AG08396 (cell line): Measurements from ENCODE around the gene LDLRAD1.
"Not testable (repeated sequence)": the region's sequence is repeated elsewhere in the genome, so short reads cannot be mapped to it uniquely, and the experiment has no call there.

ENCODE experiments used
- DNase-seq: peaks from one replicate; pipeline ENCODE4 v3.0.0; 2012; ENCODE audit warnings: low spot score, mixed read lengths

LDLRAD1 gene

GRCh38 chr1:54016343-54017282, 1.4 kb downstream of the LDLRAD1 start:
- peak; percentile 68 for DNase-seq

- no peak for DNase-seq
These were observed 3.9 kb downstream of the LDLRAD1 start for GRCh38 chr1:54014009-54014629.

DNA sequence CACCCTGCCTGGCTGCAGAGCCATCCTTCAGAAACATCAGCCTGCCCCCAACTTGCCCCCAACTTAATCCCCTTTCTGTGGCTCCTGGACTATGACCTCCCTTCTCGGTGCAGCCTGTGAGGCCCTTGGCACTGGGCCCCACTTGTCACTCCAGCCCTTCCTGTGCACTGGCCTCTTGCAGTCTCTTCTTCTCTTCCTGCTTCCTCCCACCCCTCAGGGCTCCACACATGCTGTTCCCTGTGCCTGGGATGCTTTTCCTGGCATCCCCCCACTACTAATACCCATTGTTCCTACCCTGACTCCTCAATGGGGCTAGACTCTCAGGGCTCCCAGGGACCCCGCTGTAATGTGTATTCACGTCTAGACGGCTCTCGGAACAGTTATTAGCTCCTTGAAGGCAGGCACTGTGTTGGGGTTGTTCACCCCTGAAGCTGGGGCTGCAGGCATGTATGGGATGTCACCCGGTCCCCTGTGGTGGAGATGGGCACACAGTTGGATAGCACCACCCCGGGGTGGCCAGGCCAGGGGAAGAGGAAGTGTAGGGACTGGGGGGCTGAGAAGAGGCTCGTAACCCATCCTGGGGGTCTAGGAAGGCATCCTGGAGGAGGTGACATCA, 4.5 kb downstream of the LDLRAD1 start:
- DNase-seq, result no peak

- DNase-seq, result no peak
These were observed 5.1 kb downstream of the LDLRAD1 start for GRCh38 chr1:54012863-54013262.

DNA sequence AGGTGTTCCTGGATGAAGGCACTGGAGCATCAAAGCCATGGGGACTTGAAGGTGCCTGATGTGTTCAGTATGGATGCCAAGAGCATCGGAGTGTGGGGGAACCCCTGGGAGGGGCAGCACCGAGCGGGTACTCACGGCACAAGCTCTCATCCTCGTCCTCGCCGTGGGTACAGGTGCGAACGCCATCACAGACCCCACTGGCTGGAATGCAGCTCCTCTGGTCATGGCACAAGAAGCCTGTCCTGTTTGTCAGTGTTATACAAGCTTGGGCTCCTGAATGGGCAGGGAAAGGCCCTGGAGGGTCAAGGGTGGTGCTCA, 6.0 kb downstream of the LDLRAD1 start:
- no peak for DNase-seq

DNA sequence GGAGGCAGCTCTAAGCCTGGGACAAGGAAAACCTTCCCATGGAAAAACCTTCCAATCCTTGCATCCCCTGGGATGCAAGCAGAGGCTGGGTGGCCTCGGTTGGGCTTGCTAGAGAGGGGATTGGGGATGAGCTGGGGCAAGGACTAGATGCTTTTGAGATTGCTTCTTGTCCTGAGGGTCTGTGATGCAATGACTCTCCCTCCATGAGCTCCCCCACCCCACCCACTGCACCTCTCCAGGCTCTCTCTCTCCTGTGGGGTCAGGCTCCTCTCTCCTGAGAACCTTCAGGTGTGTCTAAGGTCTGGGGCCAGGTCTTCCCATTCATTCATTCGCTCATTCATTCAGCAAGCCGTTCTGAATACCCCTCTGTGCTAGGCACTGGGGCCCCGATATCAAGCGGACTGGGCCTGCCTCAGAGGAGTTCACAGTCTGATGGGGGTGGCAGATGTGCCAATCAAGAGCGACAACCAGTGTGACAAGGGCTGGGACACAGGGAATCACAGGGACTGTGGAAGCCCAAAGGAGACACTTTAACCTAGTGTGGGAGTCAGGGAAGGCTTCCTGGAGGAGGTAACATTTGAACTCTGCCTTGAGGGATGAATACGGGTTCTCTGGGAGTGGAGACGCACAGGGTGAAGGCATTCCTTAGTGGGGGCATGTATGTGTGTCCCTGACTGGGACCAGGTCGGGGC, 6.5 kb downstream of the LDLRAD1 start:
- DNase-seq, result no peak

- no peak for DNase-seq
These were observed 7.4 kb downstream of the LDLRAD1 start for GRCh38 chr1:54010415-54011117.

- DNase-seq, result no peak
These were observed 8.6 kb downstream of the LDLRAD1 start for GRCh38 chr1:54009406-54009805.

DNA sequence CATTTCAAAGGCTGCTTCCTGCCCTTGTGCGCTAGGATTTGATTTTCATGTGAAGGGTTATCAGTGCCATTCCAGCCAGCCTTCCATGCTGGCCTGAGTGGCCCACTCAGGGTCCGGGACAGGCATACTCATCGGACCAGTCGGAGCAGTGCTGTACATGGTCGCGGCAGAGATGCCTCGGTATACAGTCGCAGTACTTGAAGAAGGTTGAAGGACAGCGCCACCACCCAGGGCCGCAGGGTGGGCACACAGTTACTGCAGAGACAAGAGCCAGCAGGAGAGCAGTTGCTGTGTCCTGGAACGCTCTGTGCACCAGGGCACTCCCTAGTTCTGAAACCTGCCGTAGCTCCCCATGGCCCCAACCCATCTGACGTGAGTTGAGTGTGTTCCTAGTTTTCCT, 9.1 kb downstream of the LDLRAD1 start:
- no peak for DNase-seq

GRCh38 chr1:54007613-54008012, 10.4 kb downstream of the LDLRAD1 start:
- DNase-seq, result no peak

DNA sequence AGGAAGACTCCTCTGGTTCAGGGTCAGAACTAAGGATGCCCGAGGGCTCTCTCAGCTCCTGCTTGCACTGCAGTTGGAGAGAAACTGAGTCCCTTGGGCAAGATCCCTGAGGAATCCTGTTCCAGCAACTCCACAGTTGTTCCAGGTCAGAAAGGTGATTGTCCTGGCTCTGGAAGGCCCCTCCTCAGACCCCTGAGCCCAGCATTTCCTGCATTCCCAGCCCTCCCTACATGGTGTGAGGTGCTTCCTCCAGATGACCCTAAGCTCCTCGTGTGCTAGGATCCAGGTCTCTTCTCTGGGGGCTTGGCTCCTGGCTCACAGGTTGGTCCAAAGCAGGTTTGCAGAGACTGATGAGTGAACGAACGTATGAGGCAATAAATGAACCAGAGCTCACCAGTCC, 11.5 kb downstream of the LDLRAD1 start:
- DNase-seq, result no peak

DNA sequence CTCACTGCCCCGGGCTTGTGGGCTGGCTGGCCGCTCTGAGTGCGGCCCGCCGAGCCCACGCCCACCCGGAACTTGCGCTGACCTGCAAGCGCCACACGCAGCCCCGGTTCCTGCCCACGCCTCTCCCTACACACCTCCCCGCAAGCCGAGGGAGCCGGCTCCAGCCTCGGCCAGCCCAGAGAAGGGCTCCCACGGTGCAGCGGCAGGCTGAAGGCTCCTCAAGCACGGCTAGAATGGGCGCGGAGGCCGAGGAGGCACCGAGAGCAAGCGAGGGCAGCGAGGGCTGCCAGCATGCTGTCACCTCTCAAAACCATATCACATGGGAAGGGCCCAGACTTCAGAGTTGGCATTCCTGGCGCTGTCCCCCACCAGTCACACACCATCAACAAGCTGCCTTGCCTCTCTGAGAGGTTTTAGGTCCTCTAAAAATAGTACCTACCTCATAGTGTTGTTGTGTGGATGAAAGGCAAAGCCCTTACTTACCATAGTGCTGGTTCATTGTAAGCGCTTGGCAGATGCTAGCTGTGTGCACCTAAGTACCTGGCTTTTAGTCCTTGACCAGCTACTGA, 13.4 kb downstream of the LDLRAD1 start:
- no peak for DNase-seq

GRCh38 chr1:54003750-54004480, 14.1 kb downstream of the LDLRAD1 start:
- DNase-seq, result not testable (repeated sequence)

DNA sequence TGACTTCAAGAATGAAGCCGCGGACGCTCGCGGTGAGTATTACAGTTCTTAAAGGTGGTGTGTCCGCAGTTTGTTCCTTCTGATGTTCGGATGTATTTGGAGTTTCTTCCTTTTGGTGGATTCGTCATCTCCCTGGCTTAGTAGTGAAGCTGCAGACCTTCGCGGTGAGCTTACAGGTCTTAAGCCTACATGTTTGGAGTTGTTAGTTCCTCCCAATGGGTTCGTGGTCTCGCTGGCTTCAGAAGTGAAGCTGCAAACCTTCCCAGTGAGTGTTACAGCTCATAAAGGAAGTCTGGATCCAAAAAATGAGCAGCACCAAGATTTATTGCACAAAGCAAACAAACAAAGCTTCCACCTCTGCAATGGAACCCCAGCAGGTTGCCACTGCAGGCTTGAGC, 14.7 kb downstream of the LDLRAD1 start:
- no peak for DNase-seq

DNA sequence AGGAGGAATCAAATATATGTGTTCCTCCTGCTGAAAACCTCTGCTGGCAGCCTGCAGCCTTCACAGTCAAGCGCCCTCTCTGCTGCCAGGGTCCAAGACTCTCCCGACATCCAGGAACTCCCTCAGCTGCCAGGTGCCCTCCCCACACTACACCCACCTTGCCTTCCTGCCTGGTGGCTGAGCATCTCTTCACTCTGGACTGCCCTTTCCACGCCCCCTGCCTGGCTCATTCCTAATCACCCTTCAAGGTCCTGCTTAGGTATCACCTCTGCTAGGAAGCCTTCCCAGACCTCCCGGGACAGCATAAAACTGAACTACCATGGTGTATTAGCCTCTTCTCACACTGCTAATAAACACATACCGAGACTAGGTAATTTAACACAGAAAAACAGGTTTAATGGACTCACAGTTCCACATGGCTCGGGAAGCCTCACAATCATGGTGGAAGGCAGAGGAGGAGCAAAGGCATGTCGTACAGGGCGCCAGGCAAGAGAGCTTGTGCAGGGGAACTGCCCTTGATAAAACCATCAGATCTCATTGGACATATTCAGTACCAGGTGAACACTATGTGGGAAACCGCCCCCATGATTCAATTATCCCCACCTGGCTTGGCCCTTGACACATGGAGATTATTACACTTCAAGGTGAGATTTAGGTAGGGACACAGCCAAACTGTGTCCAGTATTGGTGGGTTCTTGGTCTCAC, 15.3 kb downstream of the LDLRAD1 start:
- no peak for DNase-seq

- DNase-seq, result no peak
These were observed 16.4 kb downstream of the LDLRAD1 start for GRCh38 chr1:54001591-54001990.

DNA sequence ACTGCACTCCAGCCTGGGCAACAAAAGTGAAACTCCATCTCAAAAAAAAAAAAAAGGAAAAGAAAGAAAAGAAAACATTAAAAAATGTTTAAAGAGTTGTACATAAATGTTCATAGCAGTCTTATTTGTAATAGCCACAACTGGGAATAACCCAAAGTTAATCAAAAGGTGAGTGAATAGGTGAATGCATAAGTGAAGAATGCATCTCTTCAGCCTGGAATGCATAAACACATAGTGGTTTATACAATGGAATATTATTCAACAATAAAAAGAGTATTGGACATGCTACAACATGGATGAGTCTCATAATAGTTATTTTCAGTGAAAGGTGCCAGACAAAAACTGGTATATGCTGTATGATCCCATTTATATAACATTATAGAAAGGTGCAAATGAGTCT, 18.1 kb downstream of the LDLRAD1 start:
- no peak for DNase-seq

DNA sequence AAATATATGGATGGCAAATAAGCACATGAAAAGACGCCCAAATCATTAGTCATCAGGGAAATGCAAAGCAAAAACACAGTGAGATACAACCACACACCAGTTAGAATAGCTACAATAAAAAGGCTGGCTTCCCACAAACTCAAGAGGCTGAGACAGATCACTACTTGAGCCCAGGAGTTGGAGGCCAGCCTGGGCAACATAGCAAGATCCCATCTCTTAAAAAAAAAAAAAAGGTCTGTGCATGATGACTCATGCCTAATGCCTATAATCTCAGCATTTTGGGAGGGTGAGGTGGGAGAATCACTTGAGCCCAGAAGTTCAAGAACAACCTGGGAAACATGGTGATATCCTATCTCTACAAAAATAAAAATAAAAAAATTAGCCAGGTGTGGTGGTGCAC, 19.8 kb downstream of the LDLRAD1 start:
- DNase-seq, result no peak

- DNase-seq, result no peak
These were observed 22.3 kb downstream of the LDLRAD1 start for GRCh38 chr1:53995683-53996082.

- not testable (repeated sequence) for DNase-seq
These were observed 23.5 kb downstream of the LDLRAD1 start for GRCh38 chr1:53994516-53994915.
